ENCODE data around the gene CACNA2D3. TPM values are rescaled to one million over a fixed set of nuclear protein-coding genes. Genes with fewer than 3 reads are reported as not detected.

The CACNA2D3 gene
- total RNA-seq, 1 experiment from 2014 or later = not detected

DNA sequence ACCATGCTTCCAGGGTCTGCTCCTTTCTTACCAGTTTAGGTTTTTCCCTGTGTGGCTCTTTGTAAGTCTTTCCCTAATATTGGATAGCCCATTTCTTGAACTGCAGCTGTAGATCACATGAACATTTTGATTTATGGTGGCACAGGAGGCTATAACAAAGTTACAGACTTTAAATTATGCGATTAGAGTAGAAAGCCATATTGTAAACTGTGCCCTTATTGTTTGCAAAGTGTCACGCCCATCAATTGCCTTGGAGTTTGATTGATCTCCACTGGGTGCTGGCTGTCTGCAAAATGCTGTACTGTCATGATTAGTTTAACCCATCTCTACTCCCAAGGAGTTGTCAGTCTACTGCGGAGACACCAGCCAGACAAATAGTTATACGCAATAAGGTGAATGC, 110.3 kb downstream of the CACNA2D3 start:
- Mint-ChIP-seq H3K27ac (ENCODE audit: unreplicated experiment) (no peak overlapping the region), H3K4me1 (ENCODE audit: low read depth, unreplicated experiment) (no peaks in the 10 kb centered on the region), H3K36me3 (ENCODE audit: insufficient read depth, unreplicated experiment) (no peaks in the 10 kb centered on the region), H3K27me3 (ENCODE audit: insufficient read depth, unreplicated experiment) (peaks cover 11% of the 10 kb centered on the region), H3K4me3 (ENCODE audit: unreplicated experiment) (no peak overlapping the region), H3K9me3 (ENCODE audit: unreplicated experiment) (no peaks in the 10 kb centered on the region)
- Histone ChIP-seq H3K9me3 (no peaks in the 10 kb centered on the region), H3K36me3 (ENCODE audit: control insufficient read depth, insufficient read depth, low read length) (no peaks in the 10 kb centered on the region), H3K4me3 (ENCODE audit: low read depth, low read length) (no peak overlapping the region), H3K27me3 (replicated peaks; ENCODE audit: control insufficient read depth, insufficient read depth, low read length) (no peaks in the 10 kb centered on the region; the same call in 1 of the 2 replicates), H3K4me1 (no peaks in the 10 kb centered on the region)
- CTCF ChIA-PET = no interaction called here
- no TSS peak for BruUV-seq (replicated peaks)
- POLR2A ChIA-PET = no interaction called here
- TF ChIP-seq CTCF (IDR thresholded peaks at IDR 0.05; ENCODE audit: insufficient read depth in 1 of 2, low read depth in 1 of 2, low read length in 1 of 2, severe bottlenecking in 1 of 2, unreplicated experiment in 1 of 2) = no peak
- no peak for DNase-seq
- intact Hi-C loops (cut with micrococcal nuclease; ENCODE audit: unreplicated experiment) = no loop called here

DNA sequence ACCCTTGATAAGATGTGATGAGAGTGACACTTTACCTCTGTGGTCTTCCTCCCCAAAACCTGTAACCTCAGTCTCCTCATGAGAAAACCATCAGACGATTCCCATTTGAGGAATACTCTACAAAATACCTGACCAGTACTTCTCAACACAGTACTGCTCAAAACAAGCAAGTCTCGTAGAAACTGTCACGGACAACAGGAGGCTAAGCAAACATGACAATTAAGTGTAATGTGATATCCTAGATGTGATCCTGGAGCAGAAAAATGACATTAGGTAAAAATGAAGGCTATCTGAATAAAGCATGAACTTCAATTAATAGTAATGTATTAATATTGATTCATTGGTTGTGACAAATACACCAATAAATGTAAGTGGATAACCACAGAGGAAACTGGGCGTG, 113.6 kb downstream of the CACNA2D3 start:
- no peak for DNase-seq
- Mint-ChIP-seq H3K4me3 (ENCODE audit: unreplicated experiment) (no peak overlapping the region), H3K9me3 (ENCODE audit: unreplicated experiment) (no peaks in the 10 kb centered on the region), H3K27ac (ENCODE audit: unreplicated experiment) (no peak overlapping the region), H3K27me3 (ENCODE audit: insufficient read depth, unreplicated experiment) (peaks cover 8% of the 10 kb centered on the region), H3K36me3 (ENCODE audit: insufficient read depth, unreplicated experiment) (no peaks in the 10 kb centered on the region), H3K4me1 (ENCODE audit: low read depth, unreplicated experiment) (no peaks in the 10 kb centered on the region)
- TF ChIP-seq CTCF (IDR thresholded peaks at IDR 0.05; ENCODE audit: insufficient read depth in 1 of 2, low read depth in 1 of 2, low read length in 1 of 2, severe bottlenecking in 1 of 2, unreplicated experiment in 1 of 2) = no peak
- Histone ChIP-seq H3K36me3 (ENCODE audit: control insufficient read depth, insufficient read depth, low read length) (no peaks in the 10 kb centered on the region), H3K4me1 (no peaks in the 10 kb centered on the region), H3K9me3 (no peaks in the 10 kb centered on the region), H3K4me3 (ENCODE audit: low read depth, low read length) (no peak overlapping the region), H3K27me3 (replicated peaks; ENCODE audit: control insufficient read depth, insufficient read depth, low read length) (no peaks in the 10 kb centered on the region; the same call in 1 of the 2 replicates)
- POLR2A ChIA-PET = no interaction called here
- intact Hi-C loops (cut with micrococcal nuclease; ENCODE audit: unreplicated experiment) = no loop called here
- no TSS peak for BruUV-seq (replicated peaks)
- CTCF ChIA-PET = no interaction called here

DNA sequence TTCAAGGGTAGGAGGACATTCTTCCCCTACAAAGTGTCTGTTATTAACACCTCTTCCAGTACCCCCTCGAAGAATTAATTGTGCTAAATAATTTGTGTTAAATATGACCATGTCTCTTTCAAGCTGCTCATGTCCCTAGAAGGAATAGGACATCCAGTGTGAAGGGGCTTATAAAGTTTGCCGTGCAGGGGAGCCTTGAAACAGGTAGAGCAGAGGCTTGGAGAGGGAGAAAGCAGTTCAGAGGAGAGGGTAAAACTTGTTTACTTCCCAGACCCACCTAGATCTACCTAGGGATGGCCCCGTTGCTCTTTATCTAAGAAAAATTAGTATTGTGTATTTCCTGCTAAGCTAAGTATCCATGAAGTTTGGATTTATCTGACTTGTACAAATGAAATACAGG, 114.8 kb downstream of the CACNA2D3 start:
- no peak overlapping the region for H3K4me3 ChIP-seq (ENCODE audit: low read depth, low read length)
- no peak overlapping the region for H3K27ac Mint-ChIP-seq (ENCODE audit: unreplicated experiment)
- no peaks in the 10 kb centered on the region for H3K36me3 Mint-ChIP-seq (ENCODE audit: insufficient read depth, unreplicated experiment)
- BruUV-seq (replicated peaks) = no TSS peak
- no peaks in the 10 kb centered on the region for H3K9me3 ChIP-seq
- POLR2A ChIA-PET = no interaction called here
- peaks cover 8% of the 10 kb centered on the region for H3K27me3 Mint-ChIP-seq (ENCODE audit: insufficient read depth, unreplicated experiment)
- no peak for TF ChIP-seq CTCF (IDR thresholded peaks at IDR 0.05; ENCODE audit: insufficient read depth in 1 of 2, low read depth in 1 of 2, low read length in 1 of 2, severe bottlenecking in 1 of 2, unreplicated experiment in 1 of 2)
- intact Hi-C loops (cut with micrococcal nuclease; ENCODE audit: unreplicated experiment) = no loop called here
- no peak overlapping the region for H3K4me3 Mint-ChIP-seq (ENCODE audit: unreplicated experiment)
- CTCF ChIA-PET = no interaction called here
- no peaks in the 10 kb centered on the region for H3K36me3 ChIP-seq (ENCODE audit: control insufficient read depth, insufficient read depth, low read length)
- no peaks in the 10 kb centered on the region for H3K9me3 Mint-ChIP-seq (ENCODE audit: unreplicated experiment)
- H3K4me1 ChIP-seq = no peaks in the 10 kb centered on the region
- H3K27me3 ChIP-seq (replicated peaks; ENCODE audit: control insufficient read depth, insufficient read depth, low read length) = no peaks in the 10 kb centered on the region; the same call in 1 of the 2 replicates
- no peaks in the 10 kb centered on the region for H3K4me1 Mint-ChIP-seq (ENCODE audit: low read depth, unreplicated experiment)
- no peak for DNase-seq

Measured in Caco-2 (cell line).